ENCODE data around the gene LIG1. TPM values are rescaled to one million over a fixed set of nuclear protein-coding genes. Genes with fewer than 3 reads are reported as not detected.

The LIG1 gene
- total and polyA plus RNA-seq, 2 of the 13 experiments (the other 11 are each of a cell fraction or from before 2014, with no cell fraction given): 20.1 to 64.4 TPM

DNA sequence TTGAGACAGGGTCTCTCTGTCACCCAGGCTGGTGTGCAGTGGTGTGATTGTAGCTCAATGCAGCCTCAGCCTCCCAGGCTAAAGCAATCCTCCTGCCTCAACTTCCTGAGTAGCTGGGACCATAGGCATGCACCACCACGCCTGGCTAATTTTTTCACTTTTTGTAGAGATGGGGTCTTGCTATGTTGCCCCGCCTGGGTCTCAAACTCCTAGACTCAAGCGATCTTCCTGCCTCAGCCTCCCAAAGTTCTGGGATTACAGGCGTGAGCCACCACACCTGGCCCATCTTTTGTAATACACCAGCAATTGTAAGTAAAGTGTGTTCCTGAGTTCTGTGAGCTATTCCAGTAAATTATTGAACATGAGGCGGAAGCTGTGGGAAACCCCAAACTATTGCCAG lies 66.2 kb downstream of the LIG1 start:
- Histone ChIP-seq H3K27ac (ENCODE audit: extremely low read length, insufficient read depth, low read length) (no peak overlapping the region), H2AFZ (ENCODE audit: low read length) (no peak overlapping the region), H3K4me3 (replicated peaks in 1 of 3; ENCODE audit: insufficient read depth in 1 of 3, low read depth in 2 of 3, low read length in 3 of 3) (no peak overlapping the region), H3K4me2 (ENCODE audit: low read depth, low read length) (no peak overlapping the region), H3K9me3 (ENCODE audit: low read length) (no peaks in the 10 kb centered on the region), H3K27me3 (ENCODE audit: control insufficient read depth in 1 of 2, insufficient read depth in 2 of 2, low read length in 2 of 2) (no peaks in the 10 kb centered on the region), H3K9ac (ENCODE audit: insufficient read depth, low read depth, low read length) (no peak overlapping the region), H3K79me2 (ENCODE audit: insufficient read depth, low read length) (no peaks in the 10 kb centered on the region), H3K4me1 (ENCODE audit: insufficient read depth, low read length) (0 out of 2 replicates have a peak, but pooled peaks cover 12% of the 10 kb centered on the region), H4K20me1 (ENCODE audit: insufficient read depth, low read length) (no peaks in the 10 kb centered on the region), H3K36me3 (replicated peaks in 1 of 2; ENCODE audit: control insufficient read depth in 1 of 2, insufficient read depth in 2 of 2, low read length in 2 of 2) (no peaks in the 10 kb centered on the region)
- DNase-seq (ENCODE audit: low spot score) (no peak), FAIRE-seq (no peak), ATAC-seq (no peak)
- intact Hi-C loops (cut with micrococcal nuclease; ENCODE audit: unreplicated experiment): no loop called here
- in situ Hi-C loops (cut with HindIII; ENCODE audit: extremely low pct_ligation_motif_present, low pct_unique_long_range_greater_than_20kb): no loop called here
- 79% methylated on average over 5 of the region's 5 CpGs for WGBS (ENCODE audit: low lambda C conversion rate)
- TF ChIP-seq ZKSCAN5 (CRISPR knock-in tag; IDR thresholded peaks at IDR 0.05) (no peak), ZNF121 (CRISPR knock-in tag; IDR thresholded peaks at IDR 0.05) (peak; percentile 75; the same call in 1 of the 2 replicates)
- BruUV-seq (replicated peaks): no TSS peak
- ChIA-PET POLR2A (no interaction called here), CTCF (ENCODE audit: low intra/inter-chr PET ratio, low total read pairs) (interaction anchor here (1.5 kb wide), 1 partner anchor 141 kb away, joined by 20 read pairs; no protein-coding TSS in a partner anchor)

- ATAC-seq: peak; percentile 71
- peak; percentile 70 for FAIRE-seq
- H3K9ac ChIP-seq (ENCODE audit: insufficient read depth, low read depth, low read length): no peak overlapping the region
- H3K27me3 ChIP-seq (ENCODE audit: control insufficient read depth in 1 of 2, insufficient read depth in 2 of 2, low read length in 2 of 2): no peaks in the 10 kb centered on the region
- 41% methylated on average over 10 of the region's 13 CpGs for WGBS (ENCODE audit: low lambda C conversion rate)
- in situ Hi-C loops (cut with HindIII; ENCODE audit: extremely low pct_ligation_motif_present, low pct_unique_long_range_greater_than_20kb): no loop called here
- no peak overlapping the region for H3K27ac ChIP-seq (ENCODE audit: extremely low read length, insufficient read depth, low read length)
- 0 out of 2 replicates have a peak, but pooled peaks cover 10% of the 10 kb centered on the region for H3K4me1 ChIP-seq (ENCODE audit: insufficient read depth, low read length)
- intact Hi-C loops (cut with micrococcal nuclease; ENCODE audit: unreplicated experiment): no loop called here
- H3K4me2 ChIP-seq (ENCODE audit: low read depth, low read length): peak overlapping the region; percentile 57
- no peaks in the 10 kb centered on the region for H3K9me3 ChIP-seq (ENCODE audit: low read length)
- ChIA-PET POLR2A (no interaction called here), CTCF (ENCODE audit: low intra/inter-chr PET ratio, low total read pairs) (interaction anchor here (1.1 to 1.5 kb wide), 2 partner anchors 49 to 140 kb away, joined by 5 to 20 read pairs; no protein-coding TSS in a partner anchor)
- H4K20me1 ChIP-seq (ENCODE audit: insufficient read depth, low read length): no peaks in the 10 kb centered on the region
- no peak overlapping the region for H2AFZ ChIP-seq (ENCODE audit: low read length)
- H3K4me3 ChIP-seq (replicated peaks in 1 of 3; ENCODE audit: insufficient read depth in 1 of 3, low read depth in 2 of 3, low read length in 3 of 3): peak overlapping the region in 1 of 3 experiments; percentile 17; a peak in 1 of 6 replicates
- H3K36me3 ChIP-seq (replicated peaks in 1 of 2; ENCODE audit: control insufficient read depth in 1 of 2, insufficient read depth in 2 of 2, low read length in 2 of 2): no peaks in the 10 kb centered on the region
- no TSS peak for BruUV-seq (replicated peaks)
- DNase-seq (ENCODE audit: low spot score): peak; percentile 53
- no peaks in the 10 kb centered on the region for H3K79me2 ChIP-seq (ENCODE audit: insufficient read depth, low read length)
- TF ChIP-seq SMC3 (IDR thresholded peaks at IDR 0.05; ENCODE audit: low read length): peak; percentile 90
- peak; percentile 86; the same call in 1 of the 2 replicates for TF ChIP-seq SRF (IDR thresholded peaks at IDR 0.05; ENCODE audit: low read depth, low read length)
- TF ChIP-seq ARID5B (CRISPR knock-in tag; IDR thresholded peaks at IDR 0.05): peak; percentile 25; the same call in 1 of the 2 replicates
- TF ChIP-seq CTCF (CRISPR knock-in tag; IDR thresholded peaks at IDR 0.05): peak; percentile 79
- TF ChIP-seq ZBTB7B (CRISPR knock-in tag; IDR thresholded peaks at IDR 0.05): 0 out of 2 replicates have a peak, but pooled peaks have one; percentile 28
- TF ChIP-seq ZNF607 (CRISPR knock-in tag; IDR thresholded peaks at IDR 0.05; ENCODE audit: borderline replicate concordance): no peak
- no peak for TF ChIP-seq NFKBIZ (CRISPR knock-in tag; IDR thresholded peaks at IDR 0.05)
- peak; percentile 36 for TF ChIP-seq IKZF4 (CRISPR knock-in tag; IDR thresholded peaks at IDR 0.05; ENCODE audit: borderline replicate concordance, low read depth, not compliant biosample characterization)
- TF ChIP-seq RAD21 (CRISPR knock-in tag; IDR thresholded peaks at IDR 0.05): peak; percentile 54
Observed at GRCh38 chr19:48102870-48103751, 67.0 kb downstream of the LIG1 start.
